IMR-90 (cell line): ENCODE data around the gene PRRC2B. TPM values are rescaled to one million over a fixed set of nuclear protein-coding genes. Genes with fewer than 3 reads are reported as not detected.

ENCODE experiments used
- ATAC-seq: fragments of 200-7000 bp; cut with Tn5 transposase; 2 replicates; pipeline ENCODE4 v1.9.1; 2020; ENCODE audit warnings: low read depth, mild to moderate bottlenecking, moderate library complexity
- BruUV-seq: library from RNA; stranded (reverse); fragments of 400-500 nt; replicated peaks from 2 replicates; lab custom pipeline; 2021; lab: Mats Ljungman, UMichigan
- CTCF ChIA-PET: fragments of 300-600 bp; formaldehyde crosslinking; extraction: SDS; loops from one replicate; lab custom pipeline; 2021; ENCODE audit warnings: antibody characterized with exemption; lab: Yijun Ruan, JAX
- POLR2A ChIA-PET: fragments of 300-600 bp; sonication (Branson Sonifier 250); formaldehyde crosslinking; loops from one replicate; lab custom pipeline; 2022; ENCODE audit warnings: antibody characterized with exemption; ENCODE audit not compliant: unreplicated experiment; lab: Charles Lee
- DNase-seq: peaks from one replicate; pipeline ENCODE4 v3.0.0; 2013
- H2AFZ ChIP-seq: replicated peaks from 2 replicates; pipeline ENCODE3; 2013; ENCODE audit warnings: low read length, mild to moderate bottlenecking; ENCODE audit not compliant: poor library complexity
- H2AK5ac ChIP-seq: 2 replicates; pipeline ENCODE4 v1.6.1; 2013; ENCODE audit warnings: low read depth, low read length, inconsistent platforms
- H2AK9ac ChIP-seq: replicated peaks from 2 replicates; pipeline ENCODE3; 2013; ENCODE audit warnings: mild to moderate bottlenecking, low read depth, low read length, moderate library complexity; ENCODE audit not compliant: poor library complexity
- H2BK120ac ChIP-seq: 2 replicates; pipeline ENCODE4 v1.6.1; 2013; ENCODE audit warnings: low read depth, low read length, inconsistent platforms
- H2BK15ac ChIP-seq: 3 replicates; pipeline ENCODE4 v1.6.1; 2013; ENCODE audit warnings: low read depth, low read length, inconsistent platforms
- H2BK20ac ChIP-seq: 2 replicates; pipeline ENCODE4 v1.6.1; 2013; ENCODE audit warnings: low read depth, mild to moderate bottlenecking, inconsistent platforms, low read length, moderate library complexity
- H2BK5ac ChIP-seq: 2 replicates; pipeline ENCODE4 v1.6.1; 2013; ENCODE audit warnings: mild to moderate bottlenecking, low read depth, low read length, inconsistent platforms; ENCODE audit not compliant: poor library complexity, severe bottlenecking
- H3K14ac ChIP-seq: replicated peaks from 2 replicates; pipeline ENCODE4 v1.6.1; 2013; ENCODE audit warnings: low read depth, low read length, inconsistent platforms
- H3K18ac ChIP-seq: 2 replicates; pipeline ENCODE4 v1.6.1; 2013; ENCODE audit warnings: low read depth, low read length, control low read depth
- H3K23ac ChIP-seq: 2 replicates; pipeline ENCODE4 v1.6.1; 2013; ENCODE audit warnings: low read depth, low read length, inconsistent platforms
- H3K27ac ChIP-seq: 2 replicates; pipeline ENCODE4 v1.5.1; 2013; ENCODE audit warnings: mild to moderate bottlenecking, control low read depth, low read length; ENCODE audit not compliant: insufficient read depth
- H3K27me3 ChIP-seq: 2 replicates; pipeline ENCODE4 v1.6.1; 2013; ENCODE audit warnings: low read length; ENCODE audit not compliant: control insufficient read depth, insufficient read depth
- H3K36me3 ChIP-seq: 2 replicates; pipeline ENCODE4 v1.6.1; 2013; ENCODE audit warnings: low read length, mixed read lengths; ENCODE audit not compliant: control insufficient read depth, insufficient read depth
- H3K4ac ChIP-seq: 2 replicates; pipeline ENCODE4 v1.6.1; 2013; ENCODE audit warnings: low read depth, low read length, inconsistent platforms
- H3K4me1 ChIP-seq: 2 replicates; pipeline ENCODE4 v1.6.1; 2013; ENCODE audit warnings: low read length, mixed read lengths; ENCODE audit not compliant: control insufficient read depth, insufficient read depth
- H3K4me2 ChIP-seq: 2 replicates; pipeline ENCODE4 v1.6.1; 2013; ENCODE audit warnings: low read depth, mild to moderate bottlenecking, control low read depth, low read length, moderate library complexity
- H3K4me3 ChIP-seq: 2 replicates; pipeline ENCODE4 v1.5.1; 2013; ENCODE audit warnings: low read depth, mild to moderate bottlenecking, control low read depth, low read length, moderate library complexity; ENCODE audit not compliant: insufficient read depth
- H3K56ac ChIP-seq: 2 replicates; pipeline ENCODE4 v1.6.1; 2013; ENCODE audit warnings: low read length, inconsistent platforms; ENCODE audit not compliant: insufficient read depth; ENCODE audit errors: extremely low read depth
- H3K79me1 ChIP-seq, 2 experiments: 2 replicates each; pipeline ENCODE4 v1.6.1; 2013; ENCODE audit warnings: low read length in 2 of 2, inconsistent platforms in 1 of 2, low read depth in 1 of 2
- H3K9ac ChIP-seq: 2 replicates; pipeline ENCODE4 v1.6.1; 2013; ENCODE audit warnings: low read depth, low read length, control low read depth
- H3K9me1 ChIP-seq: 2 replicates; pipeline ENCODE4 v1.6.1; 2013; ENCODE audit warnings: low read length, inconsistent platforms; ENCODE audit not compliant: insufficient read depth
- H3K9me3 ChIP-seq: 2 replicates; pipeline ENCODE4 v1.6.1; 2013; ENCODE audit warnings: low read length; ENCODE audit not compliant: control insufficient read depth, insufficient read depth
- H4K20me1 ChIP-seq: 2 replicates; pipeline ENCODE4 v1.6.1; 2013; ENCODE audit warnings: low read length, inconsistent platforms; ENCODE audit not compliant: insufficient read depth
- H4K5ac ChIP-seq: 2 replicates; pipeline ENCODE4 v1.6.1; 2013; ENCODE audit warnings: mild to moderate bottlenecking, low read depth, low read length, control low read depth
- H4K8ac ChIP-seq, 2 experiments: 2 replicates each; pipeline ENCODE4 v1.6.1; 2013; ENCODE audit warnings: low read depth in 2 of 2, low read length in 2 of 2, control low read depth in 1 of 2, inconsistent platforms in 1 of 2
- H4K91ac ChIP-seq: 2 replicates; pipeline ENCODE4 v1.6.1; 2013; ENCODE audit warnings: low read depth, low read length, inconsistent platforms; ENCODE audit not compliant: insufficient read depth
- CEBPB ChIP-seq: IDR thresholded peaks from 2 replicates; pipeline ENCODE4 v1.6.1; 2012; ENCODE audit warnings: low read depth, low read length, improper control_type of control experiment
- MAFK ChIP-seq: IDR thresholded peaks from 2 replicates; pipeline ENCODE4 v1.6.1; 2012; ENCODE audit warnings: low read depth, low read length, improper control_type of control experiment
- MAZ ChIP-seq: IDR thresholded peaks from 2 replicates; pipeline ENCODE4 v1.6.1; 2012; ENCODE audit warnings: low read depth, mild to moderate bottlenecking, low read length, improper control_type of control experiment, moderate library complexity, borderline replicate concordance
- NFE2L2 ChIP-seq: fragments of 150-350 bp; IDR thresholded peaks from 2 replicates; pipeline ENCODE4 v1.6.1; 2016; ENCODE audit warnings: low read depth, mild to moderate bottlenecking, low read length
- SMC3 ChIP-seq: fragments of 150-350 bp; IDR thresholded peaks from 2 replicates; pipeline ENCODE4 v1.6.1; 2016; ENCODE audit warnings: low read depth, mild to moderate bottlenecking, antibody characterized with exemption, low read length, moderate library complexity
- WGBS, 2 experiments: methylation state at CpG; one replicate each; pipeline versions ENCODE4 v1.1.5 to v1.1.7; 2013; ENCODE audit warnings: missing lambda C conversion rate in 2 of 2; ENCODE audit not compliant: insufficient read length in 1 of 2; ENCODE audit errors: extremely low coverage in 2 of 2; 5-methylcytosine and 5-hydroxymethylcytosine counted together
- dilution Hi-C: fragments of 300-500 bp; cut with HindIII; formaldehyde crosslinking; loops from one replicate; pipeline ENCODE4 v1.14.3; 2018; ENCODE audit warnings: low sequenced_read_pairs; ENCODE audit not compliant: unreplicated experiment
- in situ Hi-C: fragments of 300-500 bp; cut with MboI; formaldehyde crosslinking; loops from 3 replicates; pipeline ENCODE4 v1.14.3; 2019; ENCODE audit warnings: low sequenced_read_pairs, inconsistent platforms, mixed read lengths
- intact Hi-C: fragments of 100-400 bp; cut with micrococcal nuclease; formaldehyde crosslinking; loops from 2 replicates; pipeline ENCODE4 v1.10.0; 2022
- polyA plus RNA-seq, 3 experiments: library from polyadenylated mRNA; depleted of rRNA; stranded (reverse); fragments of >200 nt; gene quantifications; 2 replicates each; pipeline ENCODE4 v1.2.3, GENCODE V29; 2012; ENCODE audit warnings: low replicate concordance in 1 of 3
- total RNA-seq: library from RNA; depleted of rRNA; stranded (reverse); fragments of >200 nt; gene quantifications from 2 replicates; pipeline ENCODE4 v1.2.3, GENCODE V29; 2012
- TF ChIP-seq, protein P1 (sequence below): fragments of 150-350 bp; IDR thresholded peaks from 2 replicates; pipeline ENCODE4 v1.6.1; 2017; ENCODE audit warnings: mild to moderate bottlenecking, antibody characterized with exemption, low read length, low read depth
- TF ChIP-seq, protein P2 (sequence below): conservative IDR thresholded peaks from 2 replicates; pipeline ENCODE4 v1.5.1; 2012; ENCODE audit warnings: mild to moderate bottlenecking, low read depth, low read length, improper control_type of control experiment

Gene PRRC2B
- total and polyA plus RNA-seq, 2 of the 4 experiments (the other 2 are of a cell fraction) = 19.4 to 39.1 TPM

DNA sequence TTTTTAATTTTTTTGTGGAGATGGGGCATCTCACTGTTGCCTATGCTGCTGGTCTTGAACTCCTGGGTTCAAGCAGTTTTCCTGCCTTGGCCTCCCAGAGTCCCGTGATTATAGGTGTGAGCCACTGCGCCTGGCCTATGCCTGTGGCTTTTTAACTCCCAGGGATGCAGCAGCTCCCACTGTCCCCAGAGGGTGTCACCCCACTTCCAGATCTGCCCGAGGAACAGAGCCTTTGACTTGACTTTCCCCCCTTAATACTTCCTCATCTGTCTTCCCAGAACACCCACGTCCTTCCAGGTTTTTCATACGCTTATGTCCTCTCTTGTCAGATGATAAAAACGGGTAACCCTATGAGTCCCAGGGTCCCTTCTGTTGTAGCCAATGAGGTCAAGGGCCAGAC, 7.6 kb upstream of the PRRC2B start:
- Histone ChIP-seq H3K27ac (no peak overlapping the region), H4K20me1 (peaks cover 5% of the 10 kb centered on the region; the same call in 1 of the 2 replicates), H2BK20ac (no peak overlapping the region), H3K4me3 (no peak overlapping the region), H3K14ac (no peak overlapping the region), H4K5ac (no peak overlapping the region), H3K27me3 (no peaks in the 10 kb centered on the region), H2BK15ac (no peak overlapping the region), H3K4ac (no peak overlapping the region), H3K56ac (no peak overlapping the region), H2AK5ac (no peak overlapping the region), H3K9me3 (no peaks in the 10 kb centered on the region), H2AK9ac (no peak overlapping the region), H4K91ac (no peak overlapping the region), H3K23ac (no peak overlapping the region), H3K4me2 (no peak overlapping the region), H3K9me1 (no peaks in the 10 kb centered on the region), H3K36me3 (no peaks in the 10 kb centered on the region), H4K8ac (no peak overlapping the region), H3K18ac (no peak overlapping the region), H2BK5ac (no peak overlapping the region), H2BK120ac (no peak overlapping the region), H3K9ac (no peak overlapping the region), H3K79me1 (no peaks in the 10 kb centered on the region), H3K4me1 (peaks cover 3% of the 10 kb centered on the region; the same call in 1 of the 2 replicates), H2AFZ (no peak overlapping the region)
- in situ Hi-C loops (no loop called here), intact Hi-C loops (no loop called here), dilution Hi-C loops (no loop called here)
- DNase-seq (no peak), ATAC-seq (no peak)
- TF ChIP-seq CEBPB (no peak), MAZ (no peak), SMC3 (no peak), MAFK (no peak), NFE2L2 (no peak)
- TF ChIP-seq, protein P1, sequence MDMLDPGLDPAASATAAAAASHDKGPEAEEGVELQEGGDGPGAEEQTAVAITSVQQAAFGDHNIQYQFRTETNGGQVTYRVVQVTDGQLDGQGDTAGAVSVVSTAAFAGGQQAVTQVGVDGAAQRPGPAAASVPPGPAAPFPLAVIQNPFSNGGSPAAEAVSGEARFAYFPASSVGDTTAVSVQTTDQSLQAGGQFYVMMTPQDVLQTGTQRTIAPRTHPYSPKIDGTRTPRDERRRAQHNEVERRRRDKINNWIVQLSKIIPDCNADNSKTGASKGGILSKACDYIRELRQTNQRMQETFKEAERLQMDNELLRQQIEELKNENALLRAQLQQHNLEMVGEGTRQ = no peak
- TF ChIP-seq, protein P2, sequence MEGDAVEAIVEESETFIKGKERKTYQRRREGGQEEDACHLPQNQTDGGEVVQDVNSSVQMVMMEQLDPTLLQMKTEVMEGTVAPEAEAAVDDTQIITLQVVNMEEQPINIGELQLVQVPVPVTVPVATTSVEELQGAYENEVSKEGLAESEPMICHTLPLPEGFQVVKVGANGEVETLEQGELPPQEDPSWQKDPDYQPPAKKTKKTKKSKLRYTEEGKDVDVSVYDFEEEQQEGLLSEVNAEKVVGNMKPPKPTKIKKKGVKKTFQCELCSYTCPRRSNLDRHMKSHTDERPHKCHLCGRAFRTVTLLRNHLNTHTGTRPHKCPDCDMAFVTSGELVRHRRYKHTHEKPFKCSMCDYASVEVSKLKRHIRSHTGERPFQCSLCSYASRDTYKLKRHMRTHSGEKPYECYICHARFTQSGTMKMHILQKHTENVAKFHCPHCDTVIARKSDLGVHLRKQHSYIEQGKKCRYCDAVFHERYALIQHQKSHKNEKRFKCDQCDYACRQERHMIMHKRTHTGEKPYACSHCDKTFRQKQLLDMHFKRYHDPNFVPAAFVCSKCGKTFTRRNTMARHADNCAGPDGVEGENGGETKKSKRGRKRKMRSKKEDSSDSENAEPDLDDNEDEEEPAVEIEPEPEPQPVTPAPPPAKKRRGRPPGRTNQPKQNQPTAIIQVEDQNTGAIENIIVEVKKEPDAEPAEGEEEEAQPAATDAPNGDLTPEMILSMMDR = no peak
- POLR2A ChIA-PET = no interaction called here
- no CpG with 5 or more reads among the region's 6 CpGs for WGBS, 2 experiments
- no TSS peak for BruUV-seq
- CTCF ChIA-PET = no interaction called here
